GM12892 (cell line): ENCODE data around the gene RICTOR. TPM values are rescaled to one million over a fixed set of nuclear protein-coding genes. Genes with fewer than 3 reads are reported as not detected.

ENCODE experiments used
- DNase-seq: peaks from one replicate; pipeline ENCODE4 v3.0.0; 2011; ENCODE audit not compliant: insufficient read length
- FAIRE-seq: peaks from 2 replicates; lab custom pipeline; 2011; peaks lifted over from hg19 to GRCh38; lab: Jason Lieb, UNC
- POLR2A ChIP-seq: IDR thresholded peaks from 2 replicates; pipeline ENCODE4 v1.6.1; 2011; ENCODE audit warnings: low read depth, low read length, control low read depth
- POLR2AphosphoS5 ChIP-seq: IDR thresholded peaks from 2 replicates; pipeline ENCODE4 v1.6.1; 2011; ENCODE audit warnings: low read depth, low read length, control low read depth
- TAF1 ChIP-seq: IDR thresholded peaks from 2 replicates; pipeline ENCODE4 v1.6.1; 2011; ENCODE audit warnings: low read depth, mild to moderate bottlenecking, control low read depth, low read length, borderline replicate concordance
- polyA plus RNA-seq: library from polyadenylated mRNA; unstranded; fragments of >200 nt; gene quantifications from one replicate; pipeline ENCODE4 v1.2.1, GENCODE V29; 2012; ENCODE audit warnings: missing spikeins, inconsistent platforms; ENCODE audit not compliant: missing spikeins

The RICTOR gene, protein sequence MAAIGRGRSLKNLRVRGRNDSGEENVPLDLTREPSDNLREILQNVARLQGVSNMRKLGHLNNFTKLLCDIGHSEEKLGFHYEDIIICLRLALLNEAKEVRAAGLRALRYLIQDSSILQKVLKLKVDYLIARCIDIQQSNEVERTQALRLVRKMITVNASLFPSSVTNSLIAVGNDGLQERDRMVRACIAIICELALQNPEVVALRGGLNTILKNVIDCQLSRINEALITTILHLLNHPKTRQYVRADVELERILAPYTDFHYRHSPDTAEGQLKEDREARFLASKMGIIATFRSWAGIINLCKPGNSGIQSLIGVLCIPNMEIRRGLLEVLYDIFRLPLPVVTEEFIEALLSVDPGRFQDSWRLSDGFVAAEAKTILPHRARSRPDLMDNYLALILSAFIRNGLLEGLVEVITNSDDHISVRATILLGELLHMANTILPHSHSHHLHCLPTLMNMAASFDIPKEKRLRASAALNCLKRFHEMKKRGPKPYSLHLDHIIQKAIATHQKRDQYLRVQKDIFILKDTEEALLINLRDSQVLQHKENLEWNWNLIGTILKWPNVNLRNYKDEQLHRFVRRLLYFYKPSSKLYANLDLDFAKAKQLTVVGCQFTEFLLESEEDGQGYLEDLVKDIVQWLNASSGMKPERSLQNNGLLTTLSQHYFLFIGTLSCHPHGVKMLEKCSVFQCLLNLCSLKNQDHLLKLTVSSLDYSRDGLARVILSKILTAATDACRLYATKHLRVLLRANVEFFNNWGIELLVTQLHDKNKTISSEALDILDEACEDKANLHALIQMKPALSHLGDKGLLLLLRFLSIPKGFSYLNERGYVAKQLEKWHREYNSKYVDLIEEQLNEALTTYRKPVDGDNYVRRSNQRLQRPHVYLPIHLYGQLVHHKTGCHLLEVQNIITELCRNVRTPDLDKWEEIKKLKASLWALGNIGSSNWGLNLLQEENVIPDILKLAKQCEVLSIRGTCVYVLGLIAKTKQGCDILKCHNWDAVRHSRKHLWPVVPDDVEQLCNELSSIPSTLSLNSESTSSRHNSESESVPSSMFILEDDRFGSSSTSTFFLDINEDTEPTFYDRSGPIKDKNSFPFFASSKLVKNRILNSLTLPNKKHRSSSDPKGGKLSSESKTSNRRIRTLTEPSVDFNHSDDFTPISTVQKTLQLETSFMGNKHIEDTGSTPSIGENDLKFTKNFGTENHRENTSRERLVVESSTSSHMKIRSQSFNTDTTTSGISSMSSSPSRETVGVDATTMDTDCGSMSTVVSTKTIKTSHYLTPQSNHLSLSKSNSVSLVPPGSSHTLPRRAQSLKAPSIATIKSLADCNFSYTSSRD (N-terminal part only)
- 10.3 TPM for polyA plus RNA-seq

DNA sequence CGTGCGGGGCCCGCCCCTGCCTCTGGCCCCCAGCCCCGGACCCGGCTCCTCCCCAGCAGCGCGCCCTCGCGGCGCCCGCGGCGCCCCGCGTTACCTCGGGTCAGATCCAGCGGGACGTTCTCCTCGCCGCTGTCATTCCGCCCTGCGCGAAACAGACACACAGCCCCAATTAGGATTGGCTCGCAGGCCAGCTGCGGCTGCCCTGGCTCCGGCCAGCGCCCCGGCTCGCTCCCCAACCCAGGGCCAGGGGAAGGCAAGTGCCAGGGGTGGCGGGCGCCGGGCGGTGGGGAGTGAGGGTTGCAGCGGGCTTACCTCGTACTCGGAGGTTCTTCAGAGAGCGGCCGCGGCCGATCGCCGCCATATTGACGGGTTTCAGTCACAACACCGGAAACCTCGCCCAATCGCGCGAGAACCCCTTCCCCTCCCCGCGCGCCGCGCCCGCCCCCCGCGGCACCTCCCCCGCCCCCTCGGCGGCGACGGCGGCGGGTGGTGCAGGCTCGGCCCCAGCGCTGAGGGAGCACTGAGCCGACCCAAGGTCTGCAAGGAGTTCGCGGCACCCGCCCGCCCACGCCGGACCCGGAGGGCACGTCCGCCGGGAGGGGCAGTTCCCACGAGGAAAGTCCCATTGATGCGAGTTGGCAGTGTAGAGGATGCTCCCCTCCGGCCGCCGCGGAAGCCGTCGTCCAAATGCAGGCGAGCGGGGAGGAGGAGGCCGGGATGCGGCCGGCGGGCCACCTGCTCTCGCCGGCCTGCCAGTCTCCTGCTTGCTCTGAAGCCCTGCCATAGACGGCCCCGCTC is at the start of gene RICTOR:
Gene RICTOR, minus strand, starts transcription at position 383 of the 798 bp plus-strand sequence. Its CDS starts 22 bp downstream, at position 361.
- peak; percentile 82 for TF ChIP-seq POLR2A
- TF ChIP-seq TAF1: peak; percentile 80
- peak; percentile 76; the same call in 1 of the 2 replicates for TF ChIP-seq POLR2AphosphoS5
- FAIRE-seq (peak; percentile 97), DNase-seq (peak; percentile 73)

DNA sequence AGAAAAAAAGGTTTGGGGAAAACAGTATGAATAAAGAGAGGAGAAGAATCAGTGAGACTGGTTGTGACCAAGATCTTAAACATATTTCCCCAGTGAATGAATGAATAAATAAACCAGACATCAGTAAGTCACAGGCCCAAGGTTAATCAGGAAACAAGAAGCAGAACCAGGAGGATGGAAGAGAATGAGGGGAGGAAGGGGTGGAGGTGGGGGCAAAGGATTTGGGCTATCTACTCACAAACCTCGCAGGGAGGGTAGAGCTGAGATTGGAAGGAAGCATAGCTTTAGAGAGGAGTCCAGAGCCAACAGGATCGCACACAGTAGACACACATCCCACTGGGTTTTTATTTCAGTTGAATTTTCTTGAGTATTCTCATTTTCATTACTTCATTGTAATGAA is 47.7 kb upstream of the RICTOR start:
- FAIRE-seq: no peak
- DNase-seq: no peak
- TF ChIP-seq POLR2AphosphoS5 (no peak), POLR2A (no peak), TAF1 (no peak)

DNA sequence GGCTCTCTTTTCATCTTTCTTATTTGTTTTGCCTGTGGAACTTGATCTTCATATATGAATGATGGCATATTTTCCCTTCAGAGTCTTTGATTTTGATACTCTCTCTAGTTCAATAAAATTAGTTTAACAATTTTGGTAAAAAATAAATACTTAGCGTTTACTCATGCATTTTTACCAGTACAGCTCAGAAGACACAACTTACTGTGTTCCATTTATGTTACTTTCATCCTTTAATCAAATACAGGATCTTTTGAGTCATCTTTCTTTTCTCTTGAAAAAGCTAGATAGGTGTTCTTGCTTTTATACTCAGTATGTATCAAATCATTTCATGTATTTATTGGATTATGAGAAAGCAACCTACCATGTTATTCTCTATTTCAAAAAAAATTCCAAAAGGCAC is 47.1 kb upstream of the RICTOR start:
- DNase-seq (no peak), FAIRE-seq (no peak)

DNA sequence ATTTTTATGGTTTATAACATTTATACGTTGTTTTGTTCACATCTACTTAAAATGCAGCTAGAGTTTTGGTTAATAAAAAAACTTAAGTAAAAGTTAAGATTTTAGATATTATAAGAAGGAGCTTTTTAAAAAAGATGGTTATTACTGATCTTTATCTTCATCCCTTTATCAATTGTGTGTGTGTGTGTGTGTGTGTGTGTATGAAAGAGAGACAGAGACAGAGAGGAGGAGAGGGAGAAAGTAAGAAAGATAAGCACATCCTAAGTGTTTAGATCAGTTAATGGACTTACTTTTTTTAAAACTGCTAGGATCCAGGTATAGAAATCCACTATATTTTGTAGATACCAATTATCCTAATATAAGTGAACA is 45.8 kb upstream of the RICTOR start:
- FAIRE-seq: no peak
- TF ChIP-seq POLR2AphosphoS5: no peak
- no peak for TF ChIP-seq TAF1
- no peak for TF ChIP-seq POLR2A

More for the DNA sequence above, 47.1 kb upstream of the RICTOR start:
- TF ChIP-seq TAF1 (no peak), POLR2AphosphoS5 (no peak), POLR2A (no peak)

DNA sequence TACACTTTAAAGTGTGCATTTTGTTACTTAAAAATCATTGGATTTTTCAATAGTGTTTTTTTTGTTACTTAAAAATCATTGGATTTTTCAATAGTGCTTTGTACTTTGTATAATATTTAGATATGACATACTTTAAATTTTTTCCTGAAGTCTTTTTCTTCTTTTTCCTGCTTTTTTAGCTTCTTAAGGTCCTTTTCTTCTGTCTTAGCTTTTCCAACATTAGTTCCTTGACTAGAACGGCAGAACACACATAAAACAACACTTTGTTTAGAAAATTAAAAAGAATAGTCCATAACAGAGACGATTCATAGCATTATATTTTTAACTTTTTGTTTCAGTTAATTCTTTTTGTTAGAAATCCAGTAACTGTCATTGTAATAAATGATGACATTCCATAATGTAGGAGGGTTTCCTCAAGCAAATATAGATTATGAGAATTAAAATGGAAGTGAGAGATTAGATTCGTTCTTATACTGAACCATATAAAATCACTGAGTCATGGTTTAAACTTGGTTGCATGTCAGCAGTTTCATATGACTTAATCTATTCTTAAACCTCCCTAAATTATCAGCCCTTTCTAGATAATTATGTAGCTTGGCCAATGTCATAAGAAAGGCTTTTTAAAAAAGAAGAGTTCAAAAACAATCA is 45.3 kb upstream of the RICTOR start:
- DNase-seq (no peak), FAIRE-seq (no peak)
- TF ChIP-seq TAF1 (no peak), POLR2AphosphoS5 (no peak), POLR2A (no peak)

More for the DNA sequence above, 45.8 kb upstream of the RICTOR start:
- DNase-seq: no peak

- no peak for FAIRE-seq
Measured at GRCh38 chr5:39118638-39119037, 44.4 kb upstream of the RICTOR start.

DNA sequence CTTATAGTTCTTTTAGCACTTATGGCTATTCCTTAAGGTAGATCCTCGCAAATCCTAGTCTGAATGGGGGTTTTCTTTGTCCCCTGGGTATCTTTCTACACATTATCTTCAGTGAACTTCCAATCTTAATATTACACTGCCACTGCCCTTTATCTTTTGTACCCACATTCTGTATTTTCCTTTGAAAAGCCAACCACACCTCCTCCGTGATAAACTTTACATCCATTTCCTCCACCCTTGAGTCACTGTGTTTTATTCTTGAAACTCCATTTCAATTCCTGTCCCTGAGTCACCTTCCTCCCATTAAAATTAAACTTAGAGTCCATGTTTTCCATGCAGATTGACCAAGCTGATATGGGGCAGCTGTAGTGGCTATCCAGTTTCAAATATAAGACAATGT is 43.2 kb upstream of the RICTOR start:
- no peak for FAIRE-seq
- no peak for TF ChIP-seq POLR2AphosphoS5
- no peak for TF ChIP-seq POLR2A
- TF ChIP-seq TAF1: no peak
- DNase-seq: no peak

More at GRCh38 chr5:39118638-39119037, 44.4 kb upstream of the RICTOR start:
- TF ChIP-seq POLR2A (no peak), POLR2AphosphoS5 (no peak), TAF1 (no peak)
- no peak for DNase-seq

DNA sequence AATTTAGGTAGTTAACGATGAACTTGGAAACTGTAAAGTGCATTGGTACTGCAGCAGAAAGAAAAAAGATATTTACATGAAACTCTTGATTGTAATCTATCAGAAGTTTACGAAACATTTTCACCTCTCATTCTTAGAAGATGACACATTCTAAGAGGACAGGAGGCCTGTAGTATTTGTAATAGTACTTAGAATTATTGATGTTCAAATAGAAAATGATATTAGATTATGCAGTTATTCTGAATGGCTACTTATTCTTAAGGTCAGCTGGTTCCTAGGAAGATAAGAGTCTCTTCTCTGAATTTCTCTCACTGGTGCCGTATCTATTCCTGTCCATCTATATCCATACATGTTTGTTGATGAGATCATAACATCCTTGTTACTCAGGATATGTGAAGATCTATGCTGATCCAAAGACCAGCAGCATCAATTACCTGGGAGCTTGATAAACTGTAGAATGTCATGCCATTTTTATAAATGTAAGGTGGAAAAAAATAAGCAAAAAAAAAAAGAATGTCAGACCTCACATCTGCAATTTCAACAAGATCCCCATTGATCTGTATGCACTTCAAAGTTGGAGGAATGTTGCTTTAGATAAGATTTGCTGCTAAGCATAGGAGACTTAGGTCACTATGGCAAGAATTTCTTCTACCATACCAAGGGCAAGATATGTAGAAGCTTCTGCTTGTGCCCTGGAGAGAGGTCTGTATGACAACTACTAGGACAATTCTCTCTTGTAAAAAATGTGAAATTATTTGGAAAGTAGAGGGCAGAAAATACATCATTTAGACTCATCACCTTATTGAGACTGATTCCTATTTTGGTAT is 42.4 kb upstream of the RICTOR start:
- DNase-seq: no peak
- no peak for FAIRE-seq
- no peak for TF ChIP-seq POLR2AphosphoS5
- TF ChIP-seq POLR2A: no peak
- no peak for TF ChIP-seq TAF1

GRCh38 chr5:39115644-39116343 is 41.6 kb upstream of the RICTOR start:
- DNase-seq: no peak
- no peak for FAIRE-seq
- no peak for TF ChIP-seq POLR2A
- TF ChIP-seq POLR2AphosphoS5: no peak
- TF ChIP-seq TAF1: no peak

GRCh38 chr5:39114155-39114554 is 40.0 kb upstream of the RICTOR start:
- DNase-seq: no peak
- no peak for FAIRE-seq
- TF ChIP-seq TAF1 (no peak), POLR2A (no peak), POLR2AphosphoS5 (no peak)
